H4 (cell line): ENCODE measurements around the gene CD300C. TPM values are rescaled to one million over a fixed set of nuclear protein-coding genes. Genes with fewer than 3 reads are reported as not detected.
"Not testable (repeated sequence)": the region's sequence is repeated elsewhere in the genome, so short reads cannot be mapped to it uniquely, and the experiment has no call there.

Experiments used
- DNase-seq: peaks from one replicate; pipeline ENCODE4 v3.0.0-alpha.2; 2015; ENCODE audit warnings: low spot score
- total RNA-seq: library from RNA; depleted of rRNA; stranded (reverse); fragments of >200 nt; shearing (Covaris generic); gene quantifications from 2 replicates; pipeline ENCODE4 v1.2.3, GENCODE V29; 2014

CD300C gene
- total RNA-seq, 1 experiment from 2014 or later, result 0.37 TPM

DNA sequence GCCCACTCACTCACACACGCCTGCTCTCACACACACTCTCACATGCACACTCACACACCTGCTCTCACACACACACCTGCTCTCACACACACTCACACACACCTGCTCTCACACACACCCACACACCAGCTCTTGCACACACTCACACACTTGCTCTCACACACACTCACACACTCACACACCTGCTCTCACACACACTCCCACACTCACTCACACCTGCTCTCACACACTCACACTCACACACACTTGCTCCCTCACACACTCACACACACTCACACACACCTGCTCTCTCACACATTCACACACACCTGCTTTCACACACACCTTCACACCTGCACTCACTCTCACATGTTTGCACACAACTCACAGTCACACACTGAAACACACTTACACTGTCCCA is 17.4 kb upstream of the CD300C start:
- no peak for DNase-seq

DNA sequence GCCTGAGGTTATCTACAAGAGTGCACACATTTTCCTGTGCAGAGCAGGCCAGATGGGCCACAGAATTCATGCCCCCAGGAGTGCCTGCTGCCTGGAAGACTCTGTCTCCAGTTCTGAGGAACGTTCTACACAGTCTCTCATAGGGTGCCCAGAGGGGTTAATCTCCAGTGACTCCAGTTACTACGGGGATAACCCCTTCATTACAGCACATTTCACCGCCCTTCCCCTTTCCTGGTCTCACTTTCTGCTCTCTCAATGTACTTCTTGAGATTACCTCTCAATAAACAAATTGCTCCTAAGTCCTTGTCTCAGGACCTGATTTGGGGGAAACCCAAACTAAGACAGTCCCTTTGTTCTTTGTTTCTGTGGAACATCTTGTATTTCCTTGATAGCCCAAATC is 15.7 kb upstream of the CD300C start:
- no peak for DNase-seq

GRCh38 chr17:74558882-74559519 is 13.1 kb upstream of the CD300C start:
- no peak for DNase-seq

DNA sequence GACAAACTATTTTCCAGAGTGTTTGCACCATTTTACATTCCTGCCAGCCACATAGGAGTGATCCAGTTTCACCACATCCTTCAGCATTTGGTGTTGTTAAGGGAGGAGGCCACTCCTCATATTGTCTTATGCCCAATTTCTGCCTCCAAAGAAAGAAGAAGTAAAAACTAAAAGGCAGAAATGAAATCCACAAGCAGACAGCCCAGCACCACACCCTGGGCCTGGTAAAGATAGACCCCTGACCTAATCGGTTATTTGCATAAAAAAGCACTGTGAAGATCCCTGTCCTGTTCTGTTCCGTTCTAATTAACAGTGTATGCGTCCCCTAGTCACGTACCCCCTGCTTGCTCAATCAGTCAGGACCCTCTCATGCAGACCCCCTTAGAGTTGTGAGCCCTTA is 12.5 kb upstream of the CD300C start:
- DNase-seq, result not testable (repeated sequence)

DNA sequence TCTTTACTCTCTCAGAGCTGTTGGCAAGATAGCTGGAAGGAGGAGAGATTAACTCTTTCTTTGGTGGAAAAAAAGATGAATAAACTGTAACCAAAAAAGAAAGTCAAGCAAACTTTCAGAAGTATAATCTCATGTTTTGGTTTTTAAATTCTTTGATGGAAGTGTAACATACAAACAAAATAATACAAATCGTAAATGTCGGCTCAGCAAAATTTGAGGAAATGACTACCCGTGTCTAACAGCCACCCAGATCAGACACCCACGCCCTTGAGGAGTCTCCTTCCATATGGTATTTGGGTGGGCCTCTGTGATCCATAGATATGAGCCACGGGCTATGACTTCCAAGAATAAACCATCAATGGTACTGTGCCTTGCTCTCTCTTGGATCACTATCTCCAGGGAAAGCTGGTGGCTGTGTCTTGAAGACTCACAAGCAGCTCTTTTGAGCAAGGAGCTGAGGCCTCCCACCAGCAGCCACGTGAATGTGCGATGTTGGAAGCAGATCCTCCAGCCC is 9.6 kb upstream of the CD300C start:
- no peak for DNase-seq

DNA sequence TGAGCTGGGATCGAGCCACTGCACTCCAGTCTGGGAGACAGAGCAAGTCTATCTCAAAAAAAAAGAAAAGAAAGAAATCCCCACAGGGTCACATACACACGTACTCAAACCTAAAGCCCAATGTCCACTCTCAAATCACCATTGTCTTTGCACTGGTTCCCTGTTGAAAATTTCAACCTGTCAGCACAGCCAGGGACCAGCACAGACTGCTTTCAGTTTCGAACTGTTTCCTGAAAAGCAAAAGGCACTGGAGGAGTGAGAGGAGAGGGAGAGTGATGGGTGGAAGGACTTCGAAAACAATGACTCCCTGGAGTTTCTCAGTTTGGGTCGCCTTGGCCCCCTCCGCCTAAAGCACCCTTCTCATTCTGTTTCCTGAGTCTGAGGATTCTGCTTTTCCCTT is 9.0 kb upstream of the CD300C start:
- no peak for DNase-seq

DNA sequence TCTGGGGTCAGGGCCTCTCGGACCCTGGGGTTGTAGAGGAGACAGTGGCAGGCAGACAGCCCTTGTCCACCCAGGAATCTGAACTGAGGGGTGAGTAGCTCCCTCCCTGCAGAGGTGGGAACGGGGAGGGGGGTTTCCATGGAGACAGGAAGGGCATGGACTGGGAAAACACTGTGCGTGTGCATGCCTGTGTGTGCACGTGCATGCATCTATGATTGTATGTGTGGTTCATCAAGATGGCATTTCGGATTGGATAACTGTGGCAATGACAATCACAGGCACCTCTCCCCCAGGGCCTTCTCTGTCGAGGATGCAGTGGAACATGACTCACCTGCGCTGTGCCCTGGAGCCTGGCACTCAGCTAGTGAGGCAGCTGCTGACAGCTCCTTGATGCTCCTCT is 6.1 kb upstream of the CD300C start:
- peak; percentile 29 for DNase-seq

DNA sequence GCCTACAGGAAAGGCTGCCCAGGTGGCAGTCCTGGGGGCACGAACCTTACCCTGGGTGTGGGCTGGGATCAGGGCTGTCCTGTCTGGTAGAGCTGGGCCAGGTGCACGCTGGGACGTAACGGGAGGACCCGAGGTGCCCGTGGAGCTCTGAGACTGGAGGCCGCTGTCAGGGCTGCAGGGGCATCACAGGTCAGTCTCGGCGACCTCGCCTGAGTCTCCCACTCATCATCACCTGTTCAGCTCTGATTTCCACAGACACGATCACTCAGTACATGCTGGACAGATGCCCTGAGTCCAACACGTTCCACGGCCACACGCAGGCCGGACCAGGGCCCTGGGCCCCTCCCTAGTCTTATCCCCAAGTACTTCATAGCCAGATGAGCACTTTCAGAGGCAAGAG is 4.7 kb upstream of the CD300C start:
- no peak for DNase-seq

- no peak for DNase-seq
Observed at GRCh38 chr17:74549343-74549742, 3.4 kb upstream of the CD300C start.

GRCh38 chr17:74547736-74548135 is 1.8 kb upstream of the CD300C start:
- DNase-seq, result no peak

DNA sequence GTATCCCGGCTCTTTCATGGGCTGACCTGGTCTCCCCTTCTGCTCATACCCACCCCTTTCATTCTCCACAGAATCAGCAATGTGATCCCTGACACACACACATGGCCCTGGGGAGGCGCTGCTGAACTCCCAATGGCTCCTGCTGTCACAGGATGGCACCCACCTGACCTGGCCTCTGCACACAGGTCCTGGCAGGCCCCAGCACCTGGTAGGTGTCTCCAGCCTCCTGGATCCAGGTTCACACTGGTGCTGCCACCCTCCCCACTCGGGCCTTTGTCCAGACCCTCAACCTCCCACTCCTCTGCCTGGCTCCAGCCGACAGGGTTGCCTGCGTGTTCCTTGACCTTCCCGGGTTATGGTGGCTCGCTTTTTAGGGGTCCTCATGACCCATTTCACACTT is 1.3 kb upstream of the CD300C start:
- no peak for DNase-seq

GRCh38 chr17:74546586-74546985 is 671 bp upstream of the CD300C start:
- DNase-seq, result no peak

DNA sequence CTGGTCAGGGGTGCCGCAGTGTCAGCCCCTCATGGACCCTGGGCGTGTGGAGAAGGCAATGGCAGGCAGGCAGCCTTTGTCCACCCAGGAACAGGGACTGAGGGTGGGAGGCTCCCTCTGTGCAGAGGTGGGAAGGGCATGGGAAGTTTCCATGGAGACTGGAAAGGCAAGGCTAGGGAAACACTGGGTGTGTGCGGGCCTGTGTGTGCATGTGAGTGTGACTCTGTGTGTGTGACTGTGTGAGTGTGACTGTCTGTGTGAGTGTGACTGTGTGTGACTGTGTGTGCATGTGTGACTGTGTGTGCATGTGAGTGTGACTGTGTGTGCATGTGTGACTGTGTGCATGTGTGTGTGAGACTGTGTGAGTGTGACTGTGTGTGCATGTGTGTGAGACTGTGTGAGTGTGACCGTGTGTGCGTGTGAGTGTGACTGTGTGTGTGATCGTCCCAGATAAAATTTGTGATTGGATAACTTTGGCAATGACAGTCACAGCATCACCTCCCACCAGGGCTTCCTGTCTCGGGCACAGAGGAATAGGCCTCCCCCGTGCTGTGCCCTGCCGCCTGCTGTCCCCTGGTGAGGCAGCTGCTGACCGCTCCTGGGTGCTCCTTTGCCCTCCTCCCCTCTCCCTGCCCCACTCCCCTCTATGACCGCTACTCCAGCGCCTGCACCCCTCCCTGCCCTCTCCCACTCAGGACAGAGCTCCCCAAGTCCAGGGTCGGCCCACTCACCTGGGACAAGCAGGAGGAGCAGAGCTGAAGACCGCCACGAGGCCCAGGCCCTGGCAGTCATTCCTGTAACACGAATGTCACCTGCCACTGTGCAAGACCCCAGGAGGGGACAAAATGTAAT is 698 bp downstream of the CD300C start:
- DNase-seq, result no peak

GRCh38 chr17:74543891-74544760 is 1.8 kb downstream of the CD300C start:
- DNase-seq, result no peak

- no peak for DNase-seq
Observed at GRCh38 chr17:74543406-74543805, 2.5 kb downstream of the CD300C start.

- DNase-seq, result no peak
Observed at GRCh38 chr17:74542727-74543383, 3.1 kb downstream of the CD300C start.

DNA sequence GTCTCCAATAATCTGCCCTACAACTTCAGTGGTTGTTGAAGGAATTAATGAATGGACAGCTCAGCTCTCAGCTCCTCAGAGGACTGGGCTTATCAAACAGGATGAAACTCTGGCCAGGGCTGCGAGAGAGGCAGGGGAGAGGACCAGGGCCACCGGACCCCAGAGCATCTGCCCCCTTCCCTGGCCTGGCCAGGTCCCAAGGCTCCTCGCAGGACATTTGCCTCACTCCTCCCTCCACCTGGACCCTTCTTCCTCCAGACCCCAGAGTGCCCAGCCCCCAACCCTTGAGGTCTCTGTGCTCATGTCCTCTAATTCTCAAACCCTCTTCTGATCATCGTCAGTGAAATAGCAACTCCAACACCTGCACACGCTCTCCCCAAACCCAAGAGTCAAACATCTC is 3.7 kb downstream of the CD300C start:
- no peak for DNase-seq

DNA sequence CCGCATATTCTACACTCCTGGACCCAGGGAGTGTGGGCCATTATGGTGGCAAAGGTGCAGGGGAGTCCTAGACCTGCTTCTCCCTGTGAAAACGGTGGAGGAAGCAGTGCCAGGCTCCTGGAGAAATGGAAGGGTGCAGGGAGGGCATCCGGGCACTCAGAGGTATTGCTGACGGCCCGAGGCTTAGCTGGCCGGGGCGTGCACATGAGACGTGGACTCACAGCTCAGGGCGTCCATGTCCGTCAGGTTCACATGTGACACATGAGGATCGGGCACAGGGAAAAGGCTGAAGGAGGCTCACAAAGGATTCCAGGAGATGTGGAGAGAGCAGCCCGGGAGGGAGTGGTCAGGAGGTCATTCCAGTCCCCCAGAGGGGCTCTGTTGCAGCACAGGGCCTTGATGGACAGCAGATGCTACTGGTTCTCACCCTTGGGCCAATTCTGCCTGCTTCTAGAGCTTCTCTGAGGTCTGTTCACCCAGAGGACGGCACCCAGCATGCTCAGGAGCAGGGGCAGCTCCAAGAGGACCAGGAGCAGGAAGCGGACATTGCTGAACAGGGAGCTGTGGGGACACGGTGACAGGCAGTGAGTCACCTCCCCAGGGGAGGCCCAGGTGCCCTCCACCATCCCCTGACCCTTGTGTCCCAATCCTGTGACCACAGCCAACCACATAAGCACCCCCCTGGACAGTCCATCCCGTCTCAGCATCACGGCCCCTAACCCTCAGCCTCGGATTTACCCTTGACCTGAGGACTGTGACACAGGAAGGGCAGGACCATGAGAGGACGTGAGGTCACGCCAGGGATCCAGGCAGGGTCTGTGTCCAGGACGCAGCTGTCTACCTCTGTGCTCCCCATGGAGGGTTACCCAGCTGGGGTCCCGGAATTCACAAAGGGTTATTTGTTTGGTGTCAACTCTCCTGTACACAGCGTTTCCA is 4.5 kb downstream of the CD300C start:
- no peak for DNase-seq

DNA sequence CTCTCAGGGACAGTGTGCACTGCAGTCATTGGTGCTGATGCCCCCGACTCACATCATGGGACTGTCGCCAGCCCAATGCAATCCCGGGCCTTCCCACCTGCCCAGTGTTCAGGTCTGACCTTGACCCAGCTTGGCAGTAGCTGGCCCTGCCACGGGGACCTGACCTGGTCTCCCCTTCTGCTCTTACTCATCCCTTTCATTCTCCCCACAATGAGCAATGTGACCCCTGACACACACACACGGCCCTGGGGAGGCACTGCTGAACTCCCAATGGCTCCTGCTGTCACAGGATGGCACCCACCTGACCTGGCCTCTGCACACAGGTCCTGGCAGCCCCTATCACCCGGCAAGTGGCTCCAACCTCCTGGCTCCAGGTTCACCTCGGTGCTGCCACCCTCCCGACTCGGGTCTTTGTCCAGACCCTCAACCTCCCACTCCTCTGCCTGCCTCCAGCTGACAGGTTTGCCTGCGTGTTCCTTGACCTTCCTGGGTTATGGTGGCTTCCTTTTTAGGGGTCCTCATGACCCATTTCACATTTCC is 6.6 kb downstream of the CD300C start:
- DNase-seq, result no peak

- DNase-seq, result no peak
Observed at GRCh38 chr17:74536890-74537289, 9.0 kb downstream of the CD300C start.
